Memory B cell (primary cell): ENCODE data around the gene PLG.
"Not testable (repeated sequence)": the region's sequence is repeated elsewhere in the genome, so short reads cannot be mapped to it uniquely, and the experiment has no call there.

Experiments used
- ATAC-seq: fragments of 150-1000 bp; cut with Tn5 transposase; 2 replicates; pipeline ENCODE4 v1.10.0; 2021; ENCODE audit warnings: low read depth, mild to moderate bottlenecking, moderate library complexity
- DNase-seq, 2 donors: peaks; one replicate each; pipeline ENCODE4 v3.0.0; 2022; ENCODE audit warnings: low spot score in 2 of 2
- H3K27ac Mint-ChIP-seq: one replicate; pipeline ENCODE4 v1.8.0; 2022; ENCODE audit warnings: mild to moderate bottlenecking, moderate library complexity, mixed read lengths
- H3K27me3 Mint-ChIP-seq: one replicate; pipeline ENCODE4 v1.8.0; 2022; ENCODE audit warnings: mixed read lengths
- H3K36me3 Mint-ChIP-seq: one replicate; pipeline ENCODE4 v1.8.0; 2022; ENCODE audit warnings: mild to moderate bottlenecking, mixed read lengths
- H3K4me1 Mint-ChIP-seq: one replicate; pipeline ENCODE4 v1.8.0; 2022; ENCODE audit warnings: mixed read lengths
- H3K4me3 Mint-ChIP-seq: one replicate; pipeline ENCODE4 v1.8.0; 2022; ENCODE audit warnings: mild to moderate bottlenecking, moderate library complexity, mixed read lengths
- H3K9me3 Mint-ChIP-seq: one replicate; pipeline ENCODE4 v1.8.0; 2022; ENCODE audit warnings: mixed read lengths

Gene PLG

DNA sequence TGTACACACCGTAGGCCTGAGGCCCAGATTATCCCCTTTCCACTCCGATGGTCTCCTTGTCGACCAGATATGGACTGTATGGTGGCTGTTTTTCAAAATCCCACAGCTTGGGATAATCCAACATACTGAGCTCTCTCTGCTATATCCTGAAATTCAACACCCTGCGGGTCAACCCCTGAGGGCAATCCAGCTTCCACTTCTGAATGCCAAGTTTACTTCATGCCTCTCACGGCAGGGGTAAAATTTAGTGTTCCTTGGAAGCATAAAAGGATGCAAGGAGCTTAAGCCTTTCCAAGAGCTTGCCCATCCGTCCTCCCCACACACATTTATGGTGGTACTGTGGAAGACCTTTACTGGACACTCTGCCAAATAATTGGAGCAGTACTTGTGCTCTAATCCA lies 90.7 kb downstream of the PLG start:
- Mint-ChIP-seq H3K4me1 (peaks cover 7% of the 10 kb centered on the region), H3K36me3 (peaks cover 4% of the 10 kb centered on the region), H3K27me3 (peaks cover 5% of the 10 kb centered on the region), H3K27ac (no peak overlapping the region), H3K4me3 (no peak overlapping the region), H3K9me3 (peaks cover 4% of the 10 kb centered on the region)
- no peak for ATAC-seq
- no peak for DNase-seq

DNA sequence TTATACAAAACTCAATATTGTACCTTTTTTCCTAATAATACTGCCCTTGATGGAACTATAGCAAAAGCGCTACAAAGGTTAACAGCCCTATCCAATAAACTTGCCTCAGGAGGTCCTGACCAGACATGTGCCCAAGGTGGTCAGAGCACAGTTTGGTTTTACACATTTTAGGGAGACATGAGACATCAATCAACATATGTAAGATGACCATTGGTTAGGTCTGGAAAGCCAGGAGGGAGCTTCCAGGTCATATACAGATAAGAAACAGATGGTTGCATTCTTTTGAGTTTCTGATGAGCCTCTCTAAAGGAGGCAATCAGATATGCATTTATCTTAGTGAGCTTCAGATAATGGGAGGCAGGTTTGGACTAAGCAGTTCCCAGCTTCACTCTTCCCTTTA lies 91.6 kb downstream of the PLG start:
- no peak overlapping the region for H3K4me3 Mint-ChIP-seq
- H3K27ac Mint-ChIP-seq = no peak overlapping the region
- H3K36me3 Mint-ChIP-seq = peaks cover 4% of the 10 kb centered on the region
- peaks cover 7% of the 10 kb centered on the region for H3K4me1 Mint-ChIP-seq
- DNase-seq = no peak
- peaks cover 5% of the 10 kb centered on the region for H3K27me3 Mint-ChIP-seq
- peaks cover 6% of the 10 kb centered on the region for H3K9me3 Mint-ChIP-seq
- ATAC-seq = no peak

DNA sequence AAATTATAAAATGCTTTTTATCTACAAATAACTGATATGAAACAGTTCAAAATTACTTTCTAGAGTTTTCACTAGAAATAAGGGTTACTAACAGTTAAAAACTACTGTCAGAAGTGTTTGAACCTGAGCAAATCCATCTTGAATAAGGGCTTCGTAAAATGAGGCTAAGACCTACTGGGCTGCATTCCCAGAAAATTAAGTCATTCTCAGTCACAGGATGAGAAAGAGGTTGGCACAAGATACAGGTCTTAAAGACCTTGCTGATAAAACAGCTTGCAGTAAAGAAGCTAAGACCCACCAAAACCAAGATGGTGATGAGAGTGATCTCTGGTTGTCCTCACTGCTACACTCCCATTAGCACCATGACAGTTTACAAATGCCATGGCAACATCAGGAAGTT lies 93.7 kb downstream of the PLG start:
- H3K27me3 Mint-ChIP-seq = peaks cover 1% of the 10 kb centered on the region
- H3K27ac Mint-ChIP-seq = no peak overlapping the region
- ATAC-seq = no peak
- H3K9me3 Mint-ChIP-seq = peaks cover 8% of the 10 kb centered on the region
- H3K36me3 Mint-ChIP-seq = peaks cover 2% of the 10 kb centered on the region
- H3K4me3 Mint-ChIP-seq = no peak overlapping the region
- no peak for DNase-seq
- H3K4me1 Mint-ChIP-seq = no peaks in the 10 kb centered on the region

DNA sequence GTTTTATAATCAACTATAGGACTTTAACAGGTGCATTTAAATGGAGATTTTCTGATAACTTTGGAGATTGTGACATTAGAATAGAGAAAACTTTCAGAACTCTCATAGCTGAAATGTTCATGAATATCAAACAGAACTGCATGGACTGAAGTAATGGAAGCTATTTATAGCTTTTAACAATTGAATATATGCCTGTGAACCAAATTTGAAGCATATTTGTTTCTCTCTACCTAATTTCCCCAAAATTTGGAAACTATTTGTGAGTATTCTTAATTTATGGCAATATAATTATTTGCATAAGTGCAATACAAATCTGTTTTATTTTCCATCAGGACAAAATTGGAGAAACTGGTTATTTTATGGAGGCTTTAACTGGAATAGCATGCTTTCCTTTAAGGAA lies 96.6 kb downstream of the PLG start:
- Mint-ChIP-seq H3K4me3 (no peak overlapping the region), H3K27ac (no peak overlapping the region), H3K27me3 (no peaks in the 10 kb centered on the region), H3K9me3 (peaks cover 8% of the 10 kb centered on the region), H3K36me3 (peaks cover 2% of the 10 kb centered on the region), H3K4me1 (no peaks in the 10 kb centered on the region)
- ATAC-seq (no peak), DNase-seq (no peak)

DNA sequence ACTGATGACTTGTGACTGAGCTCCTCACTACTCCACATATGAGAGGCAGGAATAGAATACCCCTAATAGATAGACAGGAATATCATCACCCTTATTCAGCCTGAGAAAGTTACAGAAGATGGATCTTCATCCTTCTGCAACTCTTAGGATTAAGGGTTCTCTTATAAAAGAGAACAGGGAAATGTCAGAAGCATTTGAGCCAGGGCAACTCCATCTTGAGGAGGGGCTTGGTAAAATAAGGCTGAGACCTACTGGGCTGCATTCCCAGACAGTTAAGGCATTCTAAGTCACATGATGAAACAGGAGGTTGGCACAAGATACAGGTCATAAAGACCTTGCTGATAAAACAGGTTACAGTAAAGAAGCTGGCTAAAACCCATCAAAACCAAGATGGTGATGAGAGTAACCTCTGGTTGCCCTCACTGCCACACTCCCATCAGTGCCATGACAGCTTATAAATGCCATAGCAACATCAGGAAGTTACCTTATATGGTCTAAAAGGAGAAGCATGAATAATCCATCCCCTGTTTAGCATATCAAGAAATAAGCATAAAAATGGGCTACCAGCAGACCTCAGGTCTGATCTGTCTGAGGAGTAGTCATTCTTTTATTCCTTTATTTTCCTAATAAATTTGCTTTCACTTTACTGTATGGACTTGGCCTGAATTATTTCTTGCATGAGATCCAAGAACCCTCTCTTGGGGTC lies 97.9 kb downstream of the PLG start:
- DNase-seq (no peak), ATAC-seq (no peak)
- Mint-ChIP-seq H3K4me3 (no peak overlapping the region), H3K27me3 (no peaks in the 10 kb centered on the region), H3K9me3 (peaks cover 8% of the 10 kb centered on the region), H3K36me3 (peaks cover 2% of the 10 kb centered on the region), H3K4me1 (no peaks in the 10 kb centered on the region), H3K27ac (no peak overlapping the region)

DNA sequence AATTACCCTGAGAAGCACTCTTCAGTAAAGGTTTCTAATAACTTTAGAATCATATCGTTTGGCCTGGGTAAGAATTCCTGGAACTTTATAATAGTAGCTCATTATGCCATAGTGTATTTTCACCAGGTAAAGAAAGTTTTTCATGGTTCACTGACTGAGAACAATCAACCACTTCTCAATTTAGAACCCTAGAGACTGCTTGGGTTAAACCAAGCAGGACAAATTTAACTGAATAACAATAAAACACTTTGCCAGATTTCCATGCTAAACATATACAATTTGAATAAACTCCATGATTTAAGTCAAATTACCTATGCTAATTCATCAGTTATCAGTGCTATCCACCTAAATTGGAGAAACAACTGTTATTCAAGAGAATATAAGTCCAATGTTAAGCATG lies 99.4 kb downstream of the PLG start:
- Mint-ChIP-seq H3K4me3 (no peak overlapping the region), H3K36me3 (peaks cover 2% of the 10 kb centered on the region), H3K27me3 (peaks cover 2% of the 10 kb centered on the region), H3K27ac (no peak overlapping the region), H3K4me1 (no peaks in the 10 kb centered on the region), H3K9me3 (peaks cover 8% of the 10 kb centered on the region)
- ATAC-seq = no peak
- DNase-seq = no peak

DNA sequence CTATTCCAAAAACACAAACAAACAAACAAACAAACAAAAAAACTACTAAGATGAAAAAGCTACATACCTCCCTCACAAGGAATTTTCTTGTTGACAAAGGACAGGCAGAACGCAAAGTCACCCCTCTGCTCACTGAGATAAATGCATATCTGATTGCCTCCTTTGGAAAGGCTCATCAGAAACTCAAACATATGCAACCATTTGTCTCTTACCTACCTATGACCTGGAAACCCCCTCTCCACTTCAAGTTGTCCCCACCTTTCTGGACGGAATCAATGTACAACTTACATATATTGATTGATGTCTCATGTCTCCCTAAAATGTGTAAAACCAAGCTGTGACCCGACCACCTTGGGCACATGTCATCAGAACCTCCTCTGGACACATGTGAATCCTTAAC lies 100.0 kb downstream of the PLG start:
- H3K27me3 Mint-ChIP-seq, H3K4me3 Mint-ChIP-seq, H3K4me1 Mint-ChIP-seq, H3K36me3 Mint-ChIP-seq, DNase-seq, ATAC-seq, H3K27ac Mint-ChIP-seq, H3K9me3 Mint-ChIP-seq: not testable (repeated sequence)
